CD4-positive, alpha-beta T cell treated with Interleukin-12 subunit alpha and Interleukin-12 subunit beta, for 1 hour (primary cell): ENCODE data around the gene PKD2L2.
A peak's percentile ranks its signal among the peaks of the same experiment; 100 is the strongest.
"Not testable (repeated sequence)": the region's sequence is repeated elsewhere in the genome, so short reads cannot be mapped to it uniquely, and the experiment has no call there.

ENCODE experiments used
- DNase-seq: peaks from one replicate; pipeline ENCODE4 v3.0.0-alpha.2; 2020

PKD2L2 gene

GRCh38 chr5:137890845-137891244 is 1.6 kb downstream of the PKD2L2 start:
- no peak for DNase-seq

GRCh38 chr5:137891849-137892248 is 2.6 kb downstream of the PKD2L2 start:
- peak; percentile 0 for DNase-seq

DNA sequence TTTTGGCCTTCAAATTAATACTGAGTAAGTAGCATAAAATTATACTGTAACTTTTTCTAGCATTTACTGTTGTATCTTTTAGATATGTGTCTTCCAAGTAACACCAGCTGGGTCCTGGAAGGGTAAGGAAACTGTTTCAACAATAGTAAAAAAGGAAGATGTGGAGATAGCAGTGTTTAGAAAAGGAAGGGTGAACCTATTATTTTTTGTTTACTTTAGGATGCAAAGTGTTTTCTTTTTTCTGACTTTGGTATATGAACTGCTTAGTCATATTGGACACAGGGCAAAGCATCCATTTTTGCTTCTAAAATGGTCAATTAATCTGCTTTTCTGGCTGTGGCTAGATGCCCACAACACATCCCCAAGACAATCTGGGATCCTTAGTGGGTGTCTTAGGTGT is 5.3 kb downstream of the PKD2L2 start:
- DNase-seq, result no peak

- DNase-seq, result no peak
Observed at GRCh38 chr5:137896560-137896959, 7.3 kb downstream of the PKD2L2 start.

DNA sequence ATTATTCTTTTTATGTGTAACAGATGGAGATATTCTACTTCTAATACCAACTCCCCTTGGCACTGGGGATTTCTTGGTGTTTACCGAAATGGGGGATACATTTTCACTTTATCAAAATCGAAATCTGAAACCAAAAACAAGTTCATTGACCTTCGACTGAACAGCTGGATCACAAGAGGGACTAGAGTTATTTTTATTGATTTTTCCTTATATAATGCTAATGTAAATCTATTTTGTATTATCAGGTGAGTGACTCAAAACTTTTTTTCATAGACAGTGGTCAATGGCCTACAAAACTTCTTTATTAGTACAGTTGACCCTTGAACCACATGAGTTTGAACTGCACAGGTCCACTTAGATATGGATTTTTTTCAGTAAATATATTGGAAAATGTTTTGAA is 10.2 kb downstream of the PKD2L2 start:
- DNase-seq, result no peak

DNA sequence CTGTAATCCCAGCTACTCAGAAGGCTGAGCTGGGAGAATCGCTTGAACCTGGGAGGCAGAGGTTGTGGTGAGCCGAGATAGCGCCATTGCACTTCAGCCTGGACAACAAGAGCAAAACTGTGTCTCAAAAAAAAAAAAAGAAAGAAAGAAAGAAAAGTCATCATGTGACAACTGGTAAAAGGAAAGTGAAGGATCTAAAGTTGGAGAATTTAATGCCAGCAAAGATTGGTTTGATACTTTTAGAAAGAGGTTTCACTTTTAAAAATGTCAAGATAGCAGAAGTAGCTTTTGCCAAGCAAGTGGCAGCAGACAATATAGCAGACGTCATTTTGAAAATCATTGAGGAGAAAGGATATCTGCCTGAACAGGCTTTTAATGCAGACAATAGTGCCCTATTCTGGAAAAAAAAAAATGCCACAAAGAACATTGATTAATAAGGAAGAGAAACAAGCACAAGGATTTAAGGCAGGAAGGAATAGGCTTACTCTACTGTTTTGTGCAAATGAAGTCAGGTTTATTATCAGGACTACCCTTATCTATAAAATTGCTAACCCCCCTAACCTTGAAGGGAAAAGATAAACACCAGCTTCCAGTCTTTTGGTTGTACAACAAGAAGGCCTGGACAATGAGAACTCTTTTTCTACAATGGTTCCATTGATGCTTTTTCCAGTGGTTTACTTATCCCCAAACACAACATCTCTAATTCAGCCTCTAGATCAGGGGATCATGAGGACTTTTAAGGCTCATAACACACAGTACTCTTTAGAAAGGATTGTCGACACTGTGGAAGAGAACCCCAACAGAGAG is 12.0 kb downstream of the PKD2L2 start:
- DNase-seq, result no peak

- no peak for DNase-seq
Observed at GRCh38 chr5:137902408-137903133, 13.3 kb downstream of the PKD2L2 start.

DNA sequence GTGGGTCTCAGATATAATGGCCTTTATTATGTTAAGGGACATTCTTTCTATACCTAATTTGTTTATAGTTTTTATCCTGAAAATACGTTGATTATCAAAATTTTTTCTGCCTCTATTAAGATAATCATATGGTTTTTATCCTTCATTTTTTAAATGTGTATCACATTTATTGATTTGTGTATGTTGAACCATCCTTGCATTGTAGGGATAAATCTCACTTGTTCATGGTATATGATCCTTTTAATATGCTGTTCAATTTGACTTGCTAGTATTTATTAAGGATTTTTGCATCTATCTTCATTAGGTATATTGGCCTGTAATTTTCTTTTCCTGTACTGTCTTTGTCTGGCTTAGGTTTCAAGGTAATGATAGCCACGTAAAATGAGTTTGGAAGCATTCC is 25.5 kb downstream of the PKD2L2 start:
- DNase-seq, result no peak

DNA sequence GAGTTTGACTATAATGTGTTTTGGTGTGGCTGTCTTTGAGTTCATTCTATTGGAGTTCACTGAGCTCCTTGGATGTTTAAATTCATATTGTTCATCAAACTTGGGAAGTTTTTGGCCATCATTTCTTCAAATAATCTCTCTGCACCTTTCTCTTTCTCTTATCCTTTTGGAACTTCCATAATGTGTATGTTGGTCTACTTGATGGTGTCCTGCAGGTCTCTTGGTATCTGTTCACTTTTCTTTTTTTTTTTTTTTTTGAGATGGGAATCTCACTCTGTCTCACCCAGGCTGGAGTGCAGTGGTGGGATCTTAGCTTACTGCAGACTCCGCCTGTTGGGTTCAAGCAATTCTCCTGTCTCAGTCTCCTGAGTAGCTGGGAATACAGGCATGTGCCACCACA is 27.7 kb downstream of the PKD2L2 start:
- no peak for DNase-seq

DNA sequence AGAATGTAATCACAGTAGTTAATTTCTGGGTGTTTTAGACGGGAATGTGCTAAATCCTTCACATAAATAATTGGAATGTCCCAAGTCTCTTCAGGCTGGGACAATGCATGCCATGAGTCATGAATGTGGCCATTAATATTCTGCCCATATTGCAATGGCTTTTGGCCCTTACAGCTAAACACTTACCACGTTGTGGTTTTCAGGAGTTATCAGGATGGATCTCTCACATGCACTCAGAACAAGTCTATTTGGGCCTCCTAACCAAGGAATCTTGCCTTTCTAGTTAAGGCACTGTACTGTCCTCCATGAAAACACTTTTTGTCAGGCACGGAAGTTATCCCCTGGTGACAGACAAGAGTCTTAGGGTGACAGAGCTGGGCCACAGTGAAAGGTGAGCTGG is 32.7 kb downstream of the PKD2L2 start:
- no peak for DNase-seq

GRCh38 chr5:137923856-137924255 is 34.6 kb downstream of the PKD2L2 start:
- DNase-seq, result no peak

- no peak for DNase-seq
Observed at GRCh38 chr5:137932800-137933199, 43.5 kb downstream of the PKD2L2 start.

DNA sequence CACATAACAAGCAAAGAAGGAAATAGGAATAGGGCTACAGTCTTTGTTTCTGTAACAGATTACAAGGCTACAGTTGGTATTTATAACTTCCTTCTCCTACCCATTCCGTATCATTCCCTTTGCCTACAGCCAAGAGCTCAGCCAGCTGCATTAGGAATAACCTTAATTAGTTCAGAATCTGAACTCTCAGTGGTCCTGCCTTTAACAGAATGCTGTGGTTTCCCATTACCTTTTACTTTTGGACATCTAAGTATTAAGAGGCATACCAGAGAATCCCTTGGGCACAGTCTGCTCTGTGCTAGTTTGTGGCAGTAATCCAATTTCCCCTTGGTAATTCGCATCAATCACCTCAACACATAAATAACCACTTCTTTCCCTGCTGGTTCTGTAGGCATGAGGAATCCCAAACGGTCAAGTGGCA is 44.2 kb downstream of the PKD2L2 start:
- DNase-seq, result no peak

DNA sequence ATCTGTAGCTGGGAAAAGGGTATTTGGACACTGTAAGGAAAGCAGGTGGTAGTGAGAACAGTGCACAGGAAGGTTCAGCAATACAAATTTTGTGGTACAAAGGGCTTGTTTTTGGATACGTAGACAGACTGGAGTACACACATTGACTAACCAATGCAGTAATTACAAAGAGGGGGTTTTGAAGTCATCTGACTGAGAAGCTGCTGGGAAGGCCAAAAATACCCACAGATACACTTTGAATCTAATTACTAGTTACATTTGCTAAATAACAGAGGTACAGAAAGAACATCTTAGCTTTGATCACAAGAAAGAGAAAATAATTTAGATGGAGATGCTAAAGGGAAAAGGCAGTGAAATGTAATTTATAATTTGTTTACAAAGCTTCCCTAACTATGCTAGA is 45.9 kb downstream of the PKD2L2 start:
- no peak for DNase-seq

DNA sequence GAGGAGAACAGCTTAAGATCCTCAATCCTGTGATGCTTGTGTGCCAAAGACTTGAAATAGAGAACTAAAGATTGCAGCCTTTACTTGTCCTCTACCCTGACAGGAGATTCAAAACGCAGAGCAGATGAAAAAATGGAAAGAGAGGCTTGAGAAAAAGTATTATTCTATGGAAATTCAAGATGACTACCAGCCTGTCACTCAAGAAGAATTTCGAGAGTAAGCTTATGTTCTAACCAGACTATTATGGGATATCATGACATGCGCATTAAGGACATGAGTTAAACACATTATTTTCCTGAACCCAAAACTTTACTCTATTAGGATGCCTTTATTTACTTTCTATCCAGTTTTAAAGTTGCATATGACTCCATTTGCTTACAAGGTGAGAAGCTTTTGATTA is 46.4 kb downstream of the PKD2L2 start:
- no peak for DNase-seq

DNA sequence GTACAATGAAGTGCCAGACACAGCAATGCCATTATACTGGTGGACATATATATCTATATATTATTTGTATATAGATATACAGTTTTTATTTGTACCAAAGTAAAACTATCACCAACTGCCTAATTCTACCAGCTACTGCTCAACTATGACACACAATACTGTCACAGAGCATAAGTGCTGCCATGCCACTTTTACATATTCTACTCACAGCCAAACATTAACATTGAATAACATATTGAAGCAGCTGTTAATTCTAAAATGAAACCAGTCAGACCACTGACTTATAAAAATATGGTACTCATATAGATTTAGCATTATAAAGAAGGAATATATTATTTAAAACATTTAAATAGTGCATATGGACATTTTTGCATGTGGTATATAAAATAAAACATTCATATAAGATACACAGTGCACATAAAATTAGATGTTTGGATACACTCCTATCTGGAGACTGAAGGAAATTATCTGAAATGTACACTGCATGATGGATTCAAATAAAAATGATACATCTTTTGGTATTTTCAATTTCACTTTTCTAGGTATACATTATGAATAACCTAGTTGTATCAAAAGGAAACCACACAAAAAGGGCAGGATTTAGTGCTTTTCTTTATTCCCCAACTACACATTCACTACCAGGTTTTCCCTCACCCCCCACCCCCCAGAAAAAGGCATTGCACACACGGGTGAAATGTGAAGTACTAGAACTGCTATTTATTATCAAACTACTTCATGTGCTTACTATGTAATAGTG is 48.9 kb downstream of the PKD2L2 start:
- DNase-seq, result no peak

DNA sequence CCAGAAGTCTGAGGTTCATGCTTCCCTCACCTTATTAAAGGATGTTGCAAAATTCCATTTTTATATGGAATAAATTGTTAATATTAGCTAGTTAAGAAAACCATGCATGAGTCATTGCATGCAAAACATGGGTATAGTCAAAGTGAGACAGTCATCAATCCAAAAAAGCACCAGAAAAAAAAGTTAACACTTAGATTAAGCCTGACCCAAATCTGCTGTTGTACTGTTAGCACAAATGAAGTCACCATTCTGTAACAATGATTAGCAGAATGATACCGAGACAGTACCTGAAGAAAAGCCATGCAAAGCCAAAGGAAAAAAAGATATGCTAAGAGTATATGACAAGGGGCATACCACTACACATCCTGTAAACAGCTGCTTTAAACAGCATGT is 49.5 kb downstream of the PKD2L2 start:
- no peak for DNase-seq

DNA sequence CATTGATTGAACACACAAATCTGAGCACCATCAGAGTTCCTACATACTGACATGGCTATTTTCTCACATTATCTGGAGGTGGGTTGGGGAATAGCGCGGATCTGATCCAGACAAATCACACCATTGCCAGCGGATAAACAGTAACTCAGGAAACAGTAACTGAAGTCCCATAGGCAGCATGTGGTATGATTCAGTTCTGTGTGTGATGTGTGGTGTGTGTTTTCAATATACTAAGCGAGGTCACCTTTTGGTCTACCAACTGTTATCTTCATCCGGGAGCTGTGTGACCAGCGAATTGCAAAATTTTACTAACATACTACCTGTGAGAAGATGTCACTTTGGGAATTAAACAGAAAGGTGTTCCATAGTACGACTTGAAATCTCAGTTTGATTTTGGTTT is 50.1 kb downstream of the PKD2L2 start:
- no peak for DNase-seq

GRCh38 chr5:137944280-137944679 is 55.0 kb downstream of the PKD2L2 start:
- DNase-seq, result not testable (repeated sequence)

GRCh38 chr5:137945825-137946224 is 56.6 kb downstream of the PKD2L2 start:
- DNase-seq, result no peak

DNA sequence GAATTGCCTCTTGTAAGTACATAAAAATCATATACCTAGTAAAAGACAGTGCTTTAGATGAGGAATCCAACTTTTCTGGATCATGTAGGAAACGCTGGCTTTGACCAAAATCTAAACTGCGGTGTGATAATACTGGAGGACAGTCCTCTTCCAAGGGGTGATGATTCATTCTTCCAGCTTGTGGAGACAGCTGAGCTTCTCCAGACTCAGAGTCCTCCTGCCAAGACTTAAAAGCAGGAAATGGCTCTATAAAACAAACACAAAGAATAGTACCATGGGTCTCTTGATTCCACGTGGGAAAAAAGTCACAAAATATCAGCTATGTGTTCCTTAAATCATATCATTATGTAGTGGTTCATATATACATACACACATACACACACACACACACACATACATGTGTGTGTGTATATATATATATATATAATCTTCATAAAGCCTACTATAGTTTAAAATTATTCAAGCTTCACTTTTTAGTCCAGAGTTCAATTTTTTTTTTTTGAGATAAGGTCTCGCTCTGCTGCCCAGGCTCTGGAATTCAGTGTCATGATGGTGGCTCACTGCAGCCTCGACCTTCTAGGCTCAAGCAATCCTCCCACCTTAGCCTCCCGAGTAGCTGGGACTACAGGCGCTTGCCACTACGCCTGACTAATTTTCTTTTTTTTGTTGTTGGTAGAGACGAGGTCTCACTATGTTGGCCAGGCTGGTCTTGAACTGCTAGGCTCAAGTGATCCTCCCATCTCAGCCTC is 65.0 kb downstream of the PKD2L2 start:
- no peak for DNase-seq

DNA sequence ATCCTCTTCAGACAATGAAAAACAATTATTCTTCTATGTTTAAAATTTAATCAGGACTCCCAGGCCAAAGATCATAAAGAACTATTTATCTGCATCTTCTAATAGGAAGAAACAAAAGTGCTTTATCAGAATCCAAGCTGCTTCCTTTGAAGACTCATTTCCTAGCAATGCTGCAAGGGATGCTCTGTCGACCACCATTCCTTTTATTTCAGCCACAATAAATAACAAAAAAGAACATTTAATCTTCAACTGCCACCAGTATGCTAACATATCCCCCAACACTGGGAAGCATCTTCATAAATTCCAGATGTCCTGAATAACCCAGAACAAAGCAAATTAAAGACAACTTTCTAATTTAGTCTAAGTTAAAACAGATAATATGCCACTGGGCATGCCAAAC is 68.7 kb downstream of the PKD2L2 start:
- no peak for DNase-seq

DNA sequence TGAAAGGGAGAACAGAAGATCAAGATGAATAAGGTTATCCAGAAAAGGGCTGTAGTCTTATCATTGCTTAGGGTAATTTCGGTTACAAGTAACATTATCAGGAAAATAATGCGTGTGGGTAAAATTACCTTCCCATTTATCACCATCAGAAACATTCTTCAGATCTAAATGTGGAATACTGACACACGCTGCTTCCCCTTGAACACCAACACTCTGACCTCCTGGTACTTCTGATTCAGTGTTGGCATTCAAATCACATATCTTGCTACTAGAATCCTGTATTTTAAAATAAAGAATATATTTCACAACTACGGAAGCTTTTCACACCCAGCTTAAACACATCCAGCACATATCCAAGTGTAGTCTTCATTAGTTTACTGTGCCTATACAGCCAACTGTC is 70.2 kb downstream of the PKD2L2 start:
- no peak for DNase-seq
